GM18511 (cell line): ENCODE results near the gene GDI1.

ENCODE experiments used
- ATAC-seq: cut with Tn5 transposase; IDR thresholded peaks from one replicate; pipeline ENCODE4 v1.9.1; 2021; ENCODE audit warnings: mild to moderate bottlenecking, moderate library complexity; ENCODE audit not compliant: unreplicated experiment

The GDI1 gene

GRCh38 chrX:154458954-154459778 lies 22.2 kb downstream of the GDI1 start:
- ATAC-seq: no peak

- ATAC-seq: no peak
Observed at GRCh38 chrX:154459832-154460231, 22.9 kb downstream of the GDI1 start.

GRCh38 chrX:154460326-154460725 lies 23.4 kb downstream of the GDI1 start:
- no peak for ATAC-seq

GRCh38 chrX:154462396-154462795 lies 25.4 kb downstream of the GDI1 start:
- no peak for ATAC-seq

GRCh38 chrX:154463611-154464220 lies 26.8 kb downstream of the GDI1 start:
- ATAC-seq: no peak

GRCh38 chrX:154464806-154465365 lies 27.9 kb downstream of the GDI1 start:
- no peak for ATAC-seq

- no peak for ATAC-seq
Observed at GRCh38 chrX:154465601-154466000, 28.6 kb downstream of the GDI1 start.

GRCh38 chrX:154466036-154466435 lies 29.1 kb downstream of the GDI1 start:
- ATAC-seq: no peak

- ATAC-seq: no peak
Observed at GRCh38 chrX:154466907-154467306, 30.0 kb downstream of the GDI1 start.

- no peak for ATAC-seq
Observed at GRCh38 chrX:154467556-154467955, 30.6 kb downstream of the GDI1 start.

- ATAC-seq: no peak
Observed at GRCh38 chrX:154468217-154468616, 31.3 kb downstream of the GDI1 start.

GRCh38 chrX:154469114-154469513 lies 32.2 kb downstream of the GDI1 start:
- no peak for ATAC-seq

- no peak for ATAC-seq
Observed at GRCh38 chrX:154469880-154470279, 32.9 kb downstream of the GDI1 start.

GRCh38 chrX:154470434-154470833 lies 33.5 kb downstream of the GDI1 start:
- no peak for ATAC-seq

- ATAC-seq: no peak
Observed at GRCh38 chrX:154470914-154471568, 34.1 kb downstream of the GDI1 start.

GRCh38 chrX:154471839-154472684 lies 35.1 kb downstream of the GDI1 start:
- no peak for ATAC-seq

GRCh38 chrX:154472685-154473632 lies 36.0 kb downstream of the GDI1 start:
- ATAC-seq: no peak

GRCh38 chrX:154473683-154474082 lies 36.7 kb downstream of the GDI1 start:
- no peak for ATAC-seq

GRCh38 chrX:154476821-154477220 lies 39.9 kb downstream of the GDI1 start:
- no peak for ATAC-seq
